PFSK-1 (cell line): ENCODE results near the gene EIF4E1B.

Experiments used
- POLR2AphosphoS5 ChIP-seq: IDR thresholded peaks from 2 replicates; pipeline ENCODE4 v1.6.1; 2012; ENCODE audit warnings: low read depth, mild to moderate bottlenecking, control low read depth, low read length, moderate library complexity
- REST ChIP-seq, 2 experiments: IDR thresholded peaks; 2 replicates each; pipeline versions ENCODE4 v1.6.1 to v1.8.0; 2011 to 2012; ENCODE audit warnings: low read depth in 2 of 2, low read length in 2 of 2, control low read depth in 1 of 2, inconsistent platforms in 1 of 2, mild to moderate bottlenecking in 1 of 2, moderate library complexity in 1 of 2; ENCODE audit not compliant: insufficient read depth in 1 of 2
- TAF1 ChIP-seq: IDR thresholded peaks from 2 replicates; pipeline ENCODE4 v1.6.1; 2012; ENCODE audit warnings: low read length, control low read depth, borderline replicate concordance; ENCODE audit not compliant: insufficient read depth

DNA sequence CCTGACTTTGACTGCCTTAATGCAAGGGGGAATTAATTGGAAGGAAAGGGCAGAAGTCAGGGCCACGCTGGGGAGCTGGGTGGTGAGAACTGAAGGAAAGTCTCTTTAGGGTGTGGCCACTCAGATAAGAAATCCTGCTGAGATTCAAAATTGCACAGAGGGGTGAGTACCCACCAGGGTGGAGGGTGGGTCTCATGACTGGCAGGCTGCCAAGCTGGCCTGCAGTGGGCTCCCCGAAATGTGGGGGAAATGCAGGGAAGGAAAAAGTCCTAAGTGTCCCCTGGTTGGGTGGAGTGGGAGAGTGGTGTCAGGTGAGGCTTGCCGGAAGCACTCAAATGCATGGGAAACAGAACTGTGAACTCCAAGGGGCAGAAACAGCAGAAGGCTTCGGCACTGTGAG, 40.9 kb downstream of the EIF4E1B start:
- no peak for TF ChIP-seq REST (IDR thresholded peaks at IDR 0.05; ENCODE audit: insufficient read depth in 1 of 2, low read depth in 2 of 2, low read length in 2 of 2)
- no peak for TF ChIP-seq TAF1
- TF ChIP-seq POLR2AphosphoS5, result no peak
